OCI-LY7 (cell line): ENCODE results near the gene ITGA7. TPM values are rescaled to one million over a fixed set of nuclear protein-coding genes. Genes with fewer than 3 reads are reported as not detected.

ENCODE experiments used
- BruUV-seq: library from RNA; stranded (reverse); fragments of 400-500 nt; replicated peaks from 2 replicates; lab custom pipeline; 2021; lab: Mats Ljungman, UMichigan
- CTCF ChIA-PET: fragments of 300-600 bp; sonication (Branson Sonifier 250); formaldehyde crosslinking; loops from one replicate; lab custom pipeline; 2022; ENCODE audit warnings: antibody characterized with exemption; ENCODE audit not compliant: unreplicated experiment; lab: Charles Lee
- POLR2A ChIA-PET: fragments of 300-600 bp; sonication (Branson Sonifier 250); formaldehyde crosslinking; loops from one replicate; lab custom pipeline; 2022; ENCODE audit warnings: antibody characterized with exemption; lab: Charles Lee
- DNase-seq: peaks from one replicate; pipeline ENCODE4 v3.0.0-alpha.2; 2015; ENCODE audit warnings: low spot score
- H2AFZ ChIP-seq: fragments of 200-600 bp; sonication (generic), shearing (Covaris generic); 2 replicates; pipeline ENCODE4 v1.6.1; 2014; ENCODE audit warnings: mild to moderate bottlenecking, antibody characterized with exemption, low read length, moderate library complexity
- H3K27ac ChIP-seq: fragments of 200-600 bp; sonication (generic); 2 replicates; pipeline ENCODE4 v1.5.1; 2014; ENCODE audit warnings: mixed run types, low read depth, mild to moderate bottlenecking, moderate library complexity, low read length, inconsistent platforms; ENCODE audit not compliant: poor library complexity, severe bottlenecking
- H3K36me3 ChIP-seq: fragments of 200-600 bp; sonication (generic); 2 replicates; pipeline ENCODE4 v1.6.1; 2014; ENCODE audit warnings: mild to moderate bottlenecking, antibody characterized with exemption, low read length, moderate library complexity, mixed read lengths; ENCODE audit not compliant: insufficient read depth
- H3K4me1 ChIP-seq: fragments of 200-600 bp; sonication (generic); 2 replicates; pipeline ENCODE4 v1.5.1; 2014; ENCODE audit warnings: mild to moderate bottlenecking, low read length; ENCODE audit not compliant: insufficient read depth, poor library complexity, severe bottlenecking
- H3K4me2 ChIP-seq: fragments of 200-600 bp; sonication (generic); 2 replicates; pipeline ENCODE4 v1.6.1; 2014; ENCODE audit warnings: mild to moderate bottlenecking, low read length
- H3K4me3 ChIP-seq: fragments of 200-600 bp; sonication (generic); 2 replicates; pipeline ENCODE4 v1.5.1; 2014; ENCODE audit warnings: mild to moderate bottlenecking, low read depth, low read length; ENCODE audit not compliant: poor library complexity, severe bottlenecking
- H3K79me2 ChIP-seq: fragments of 200-600 bp; sonication (generic); 2 replicates; pipeline ENCODE4 v1.6.1; 2016; ENCODE audit warnings: low read depth, mild to moderate bottlenecking, low read length, moderate library complexity, mixed read lengths; ENCODE audit not compliant: insufficient read depth
- H3K9me2 ChIP-seq: fragments of 200-600 bp; sonication (generic); 2 replicates; pipeline ENCODE4 v1.6.1; 2016; ENCODE audit warnings: mild to moderate bottlenecking, low read length, mixed read lengths; ENCODE audit not compliant: insufficient read depth
- H3K9me3 ChIP-seq: fragments of 200-600 bp; sonication (generic); 2 replicates; pipeline ENCODE4 v1.6.1; 2014; ENCODE audit warnings: mild to moderate bottlenecking, mixed run types, low read length, mixed read lengths
- H4K20me1 ChIP-seq: fragments of 200-600 bp; sonication (generic); 2 replicates; pipeline ENCODE4 v1.6.1; 2014; ENCODE audit warnings: mild to moderate bottlenecking, antibody characterized with exemption, low read length, moderate library complexity, mixed read lengths; ENCODE audit not compliant: insufficient read depth
- EZH2phosphoT487 ChIP-seq: fragments of 200-600 bp; sonication (generic); IDR thresholded peaks from 2 replicates; pipeline ENCODE4 v1.6.1; 2018; ENCODE audit warnings: low read depth, borderline replicate concordance, mild to moderate bottlenecking, mixed run types, antibody characterized with exemption, low read length, moderate library complexity, mixed read lengths
- intact Hi-C: fragments of 100-400 bp; cut with micrococcal nuclease; formaldehyde crosslinking; loops from one replicate; pipeline ENCODE4 v1.10.0; 2022; ENCODE audit not compliant: unreplicated experiment
- small RNA-seq: library from RNA; depleted of rRNA; stranded (forward); fragments of <200 nt; gene quantifications from one replicate; pipeline ENCODE3, GENCODE V24; 2014
- total RNA-seq, 2 experiments: library from RNA; depleted of rRNA in 1 of 2; stranded (reverse); fragments of >200 nt in 1 of 2; shearing (Covaris generic) in 1 of 2; gene quantifications; 2 replicates each; pipeline ENCODE4 v1.2.3, GENCODE V29; 2014 to 2022
- TF ChIP-seq, protein P1 (sequence below): fragments of 200-600 bp; sonication (generic); conservative IDR thresholded peaks from 2 replicates; pipeline ENCODE4 v1.5.1; 2014; ENCODE audit warnings: mild to moderate bottlenecking, antibody characterized with exemption, low read length, moderate library complexity, mixed read lengths

Gene ITGA7
- total RNA-seq, 2 experiments from 2014 or later = 1.5 to 4.0 TPM

DNA sequence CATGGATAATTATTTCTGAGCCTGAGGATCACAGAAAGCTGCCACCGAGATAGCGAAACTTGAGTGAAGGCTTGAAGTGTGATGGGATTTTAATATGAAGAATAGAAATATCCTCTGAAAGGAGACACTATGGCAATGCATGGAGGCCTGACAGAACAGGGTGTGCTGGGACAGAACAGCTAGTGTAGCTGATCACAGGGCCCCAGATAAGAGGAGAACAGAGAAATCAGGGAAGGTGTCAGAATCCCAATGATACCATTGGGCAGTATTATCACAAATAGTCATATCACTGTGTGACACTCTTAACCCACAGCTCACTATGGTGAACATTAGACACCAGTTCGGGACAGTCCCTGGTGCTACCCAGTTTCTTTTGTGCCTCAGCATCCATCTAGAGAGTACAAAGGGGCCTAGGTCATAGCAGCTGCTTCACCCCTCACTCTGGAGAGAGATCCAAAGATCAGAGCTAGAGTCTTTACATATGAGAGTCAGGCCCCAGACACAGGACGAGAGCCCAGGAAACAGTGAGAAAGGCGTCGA lies 71.5 kb downstream of the ITGA7 start:
- intact Hi-C loops = no loop called here
- no TSS peak for BruUV-seq
- CTCF ChIA-PET = no interaction called here

More for the DNA sequence above, 71.5 kb downstream of the ITGA7 start:
- H3K4me1 ChIP-seq = no peaks in the 10 kb centered on the region
- POLR2A ChIA-PET = interaction anchor here (0.5 kb wide), 1 partner anchor 79 kb away, joined by 3 read pairs; no protein-coding TSS in a partner anchor
- no peaks in the 10 kb centered on the region for H3K9me3 ChIP-seq
- no peaks in the 10 kb centered on the region for H3K79me2 ChIP-seq
- H3K4me3 ChIP-seq = no peak overlapping the region
- no peaks in the 10 kb centered on the region for H3K36me3 ChIP-seq
- no peak overlapping the region for H2AFZ ChIP-seq
- no peak overlapping the region for H3K4me2 ChIP-seq
- no peak for DNase-seq
- no peaks in the 10 kb centered on the region for H4K20me1 ChIP-seq
- H3K27ac ChIP-seq = no peak overlapping the region
- TF ChIP-seq EZH2phosphoT487 = no peak
- TF ChIP-seq, protein P1, sequence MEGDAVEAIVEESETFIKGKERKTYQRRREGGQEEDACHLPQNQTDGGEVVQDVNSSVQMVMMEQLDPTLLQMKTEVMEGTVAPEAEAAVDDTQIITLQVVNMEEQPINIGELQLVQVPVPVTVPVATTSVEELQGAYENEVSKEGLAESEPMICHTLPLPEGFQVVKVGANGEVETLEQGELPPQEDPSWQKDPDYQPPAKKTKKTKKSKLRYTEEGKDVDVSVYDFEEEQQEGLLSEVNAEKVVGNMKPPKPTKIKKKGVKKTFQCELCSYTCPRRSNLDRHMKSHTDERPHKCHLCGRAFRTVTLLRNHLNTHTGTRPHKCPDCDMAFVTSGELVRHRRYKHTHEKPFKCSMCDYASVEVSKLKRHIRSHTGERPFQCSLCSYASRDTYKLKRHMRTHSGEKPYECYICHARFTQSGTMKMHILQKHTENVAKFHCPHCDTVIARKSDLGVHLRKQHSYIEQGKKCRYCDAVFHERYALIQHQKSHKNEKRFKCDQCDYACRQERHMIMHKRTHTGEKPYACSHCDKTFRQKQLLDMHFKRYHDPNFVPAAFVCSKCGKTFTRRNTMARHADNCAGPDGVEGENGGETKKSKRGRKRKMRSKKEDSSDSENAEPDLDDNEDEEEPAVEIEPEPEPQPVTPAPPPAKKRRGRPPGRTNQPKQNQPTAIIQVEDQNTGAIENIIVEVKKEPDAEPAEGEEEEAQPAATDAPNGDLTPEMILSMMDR = no peak
- no peaks in the 10 kb centered on the region for H3K9me2 ChIP-seq

Small RNA genes lying within 50 kb of the gene (small RNA-seq; reads per million reads assigned to genes)
- not detected for gene AC009779.1
- gene AC009779.5 = not detected
- not detected for gene RF00017

Other genes with a start within 250 kb of the ITGA7 start
- gene OR6C70, start 237.8 kb downstream of the ITGA7 start, total RNA-seq (2014; rRNA removed; shearing (Covaris generic)) = 0.90 TPM in 1 of 2 replicates, not detected in the other
- gene OR6C70, start 237.8 kb downstream of the ITGA7 start, total RNA-seq (2022) = not detected in 2 replicates
- not detected in 2 replicates for gene OR6C68, start 215.5 kb downstream of the ITGA7 start, total RNA-seq (2014; rRNA removed; shearing (Covaris generic))
- gene OR6C68, start 215.5 kb downstream of the ITGA7 start, total RNA-seq (2022) = not detected in 2 replicates
- gene OR6C4, start 158.3 kb downstream of the ITGA7 start, total RNA-seq (2014; rRNA removed; shearing (Covaris generic)) = not detected in 2 replicates
- not detected in 2 replicates for gene OR6C4, start 158.3 kb downstream of the ITGA7 start, total RNA-seq (2022)
- not detected in 2 replicates for gene OR2AP1, start 135.4 kb downstream of the ITGA7 start, total RNA-seq (2014; rRNA removed; shearing (Covaris generic))
- gene OR2AP1, start 135.4 kb downstream of the ITGA7 start, total RNA-seq (2022) = not detected in 2 replicates
- not detected in 2 replicates for gene OR10P1, start 71.0 kb downstream of the ITGA7 start, total RNA-seq (2014; rRNA removed; shearing (Covaris generic))
- gene OR10P1, start 71.0 kb downstream of the ITGA7 start, total RNA-seq (2022) = not detected in 2 replicates
- gene BLOC1S1, start 8.1 kb upstream of the ITGA7 start, total RNA-seq (2014; rRNA removed; shearing (Covaris generic)) = 139 and 161 TPM in 2 replicates
- 152 and 159 TPM in 2 replicates for gene BLOC1S1, start 8.1 kb upstream of the ITGA7 start, total RNA-seq (2022)
- gene RDH5, start 12.5 kb upstream of the ITGA7 start, total RNA-seq (2014; rRNA removed; shearing (Covaris generic)) = 6.2 and 8.9 TPM in 2 replicates
- 19.6 and 20.1 TPM in 2 replicates for gene RDH5, start 12.5 kb upstream of the ITGA7 start, total RNA-seq (2022)
- 102 and 143 TPM in 2 replicates for gene CD63, start 21.1 kb upstream of the ITGA7 start, total RNA-seq (2014; rRNA removed; shearing (Covaris generic))
- 112 and 130 TPM in 2 replicates for gene CD63, start 21.1 kb upstream of the ITGA7 start, total RNA-seq (2022)
- gene GDF11, start 35.2 kb upstream of the ITGA7 start, total RNA-seq (2014; rRNA removed; shearing (Covaris generic)) = 4.5 and 5.2 TPM in 2 replicates
- gene GDF11, start 35.2 kb upstream of the ITGA7 start, total RNA-seq (2022) = 18.0 and 19.9 TPM in 2 replicates
- gene SARNP, start 109.8 kb upstream of the ITGA7 start, total RNA-seq (2014; rRNA removed; shearing (Covaris generic)) = 86.1 and 161 TPM in 2 replicates
- gene SARNP, start 109.8 kb upstream of the ITGA7 start, total RNA-seq (2022) = 85.5 and 92.0 TPM in 2 replicates
- 13.4 and 20.0 TPM in 2 replicates for gene ORMDL2, start 110.1 kb upstream of the ITGA7 start, total RNA-seq (2014; rRNA removed; shearing (Covaris generic))
- 22.9 and 27.1 TPM in 2 replicates for gene ORMDL2, start 110.1 kb upstream of the ITGA7 start, total RNA-seq (2022)
- gene DNAJC14, start 121.7 kb upstream of the ITGA7 start, total RNA-seq (2014; rRNA removed; shearing (Covaris generic)) = 50.8 and 60.9 TPM in 2 replicates
- 52.3 and 59.3 TPM in 2 replicates for gene DNAJC14, start 121.7 kb upstream of the ITGA7 start, total RNA-seq (2022)
- gene MMP19, start 135.0 kb upstream of the ITGA7 start, total RNA-seq (2014; rRNA removed; shearing (Covaris generic)) = not detected in 2 replicates
- gene MMP19, start 135.0 kb upstream of the ITGA7 start, total RNA-seq (2022) = not detected in 2 replicates
- gene PYM1, start 220.0 kb upstream of the ITGA7 start, total RNA-seq (2014; rRNA removed; shearing (Covaris generic)) = 88.5 and 97.2 TPM in 2 replicates
- 82.7 and 88.5 TPM in 2 replicates for gene PYM1, start 220.0 kb upstream of the ITGA7 start, total RNA-seq (2022)
- 106 and 144 TPM in 2 replicates for gene DGKA, start 223.3 kb upstream of the ITGA7 start, total RNA-seq (2014; rRNA removed; shearing (Covaris generic))
- gene DGKA, start 223.3 kb upstream of the ITGA7 start, total RNA-seq (2022) = 170 and 216 TPM in 2 replicates